ENCODE measurements around the gene LAMC3. TPM values are rescaled to one million over a fixed set of nuclear protein-coding genes. Genes with fewer than 3 reads are reported as not detected.

LAMC3 gene
- total and polyA plus RNA-seq, 9 of the 15 experiments (the other 6 are each of a cell fraction or from before 2014, with no cell fraction given): 0.10 TPM; not detected in 8

DNA sequence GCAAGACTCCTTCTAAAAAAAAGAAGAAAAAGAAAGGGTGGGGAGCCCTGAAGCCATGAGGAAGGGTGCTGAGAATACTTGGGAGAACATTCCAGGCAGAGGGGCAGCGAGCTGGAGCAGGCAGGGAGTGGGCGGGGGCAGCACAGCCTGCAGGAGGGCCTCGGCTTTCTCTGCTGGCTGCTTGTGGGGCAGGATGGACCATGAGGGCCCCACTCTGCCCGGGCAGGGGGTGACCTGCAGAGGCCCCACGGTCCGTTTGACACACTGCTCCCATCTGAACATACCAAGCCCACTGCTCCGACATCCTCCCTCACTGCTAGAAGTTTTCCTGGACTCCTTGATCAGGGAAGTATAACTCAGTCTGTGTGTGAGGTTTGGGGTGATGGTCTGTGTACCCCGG, 104.7 kb downstream of the LAMC3 start:
- H3K4me3 ChIP-seq: no peak overlapping the region
- H3K36me3 ChIP-seq (ENCODE audit: control insufficient read depth, insufficient read depth, low read length): no peaks in the 10 kb centered on the region
- H3K9me1 ChIP-seq (ENCODE audit: control insufficient read depth, insufficient read depth, low read length): peaks cover 6% of the 10 kb centered on the region
- H3K27ac ChIP-seq (ENCODE audit: extremely low read depth, low read depth, low read length): no peak overlapping the region
- no peak overlapping the region for H2AFZ ChIP-seq (ENCODE audit: low read depth, low read length)
- H3K4me1 ChIP-seq (replicated peaks in 1 of 2; ENCODE audit: control insufficient read depth in 2 of 2, insufficient read depth in 2 of 2, low read length in 2 of 2): peaks cover 0 to 15% of the 10 kb centered on the region in 2 experiments; a peak in 2 of 5 replicates
- FAIRE-seq (no peak), DNase-seq (ENCODE audit: extremely low read depth in 1 of 4, low spot score in 3 of 4) (peak in 3 of 4 experiments; percentile 66 to 74 (median 72)), ATAC-seq (peak; percentile 24)
- ChIA-PET POLR2A (interaction anchor here (1.0 to 99.3 kb wide), 5 partner anchors 17 to 51 kb away, joined by 3 to 3336 read pairs (median 6); partner anchors contain the start of genes AIF1L and NUP214), CTCF (ENCODE audit: low intra/inter-chr PET ratio) (no interaction called here)
- peak overlapping the region in 1 of 2 experiments; percentile 11; a peak in 1 of 4 replicates for H3K9ac ChIP-seq (ENCODE audit: insufficient read depth in 1 of 2, low read depth in 2 of 2, low read length in 2 of 2)
- no peaks in the 10 kb centered on the region for H3K79me2 ChIP-seq (ENCODE audit: control insufficient read depth, insufficient read depth, low read length)
- intact Hi-C loops (cut with micrococcal nuclease) (loop anchor here (5.0 kb wide), 1 partner anchor 164 kb away; the partner anchor contains the start of gene FAM78A), in situ Hi-C loops (cut with MboI) (no loop called here)
- TF ChIP-seq RHOXF2B (CRISPR knock-in tag; conservative IDR thresholded peaks at IDR 0.05) (no peak), GABPB2 (CRISPR knock-in tag; conservative IDR thresholded peaks at IDR 0.05) (no peak), HDGF (IDR thresholded peaks at IDR 0.05) (no peak), ARID1B (IDR thresholded peaks at IDR 0.05) (no peak), SIN3B (IDR thresholded peaks at IDR 0.05; ENCODE audit: low read depth) (no peak), NFATC3 (IDR thresholded peaks at IDR 0.05) (no peak), EP300 (IDR thresholded peaks at IDR 0.05; ENCODE audit: low read length) (no peak), TARDBP (IDR thresholded peaks at IDR 0.05) (no peak), ZNF586 (CRISPR knock-in tag; conservative IDR thresholded peaks at IDR 0.05) (no peak), EWSR1 (IDR thresholded peaks at IDR 0.05; ENCODE audit: borderline replicate concordance, low read depth, partially characterized antibody) (no peak), KLF10 (CRISPR knock-in tag; IDR thresholded peaks at IDR 0.05) (no peak)
- TF ChIP-seq, protein P1, sequence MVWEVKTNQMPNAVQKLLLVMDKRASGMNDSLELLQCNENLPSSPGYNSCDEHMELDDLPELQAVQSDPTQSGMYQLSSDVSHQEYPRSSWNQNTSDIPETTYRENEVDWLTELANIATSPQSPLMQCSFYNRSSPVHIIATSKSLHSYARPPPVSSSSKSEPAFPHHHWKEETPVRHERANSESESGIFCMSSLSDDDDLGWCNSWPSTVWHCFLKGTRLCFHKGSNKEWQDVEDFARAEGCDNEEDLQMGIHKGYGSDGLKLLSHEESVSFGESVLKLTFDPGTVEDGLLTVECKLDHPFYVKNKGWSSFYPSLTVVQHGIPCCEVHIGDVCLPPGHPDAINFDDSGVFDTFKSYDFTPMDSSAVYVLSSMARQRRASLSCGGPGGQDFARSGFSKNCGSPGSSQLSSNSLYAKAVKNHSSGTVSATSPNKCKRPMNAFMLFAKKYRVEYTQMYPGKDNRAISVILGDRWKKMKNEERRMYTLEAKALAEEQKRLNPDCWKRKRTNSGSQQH (CRISPR knock-in tag; IDR thresholded peaks at IDR 0.05): no peak
- TF ChIP-seq, protein P2, sequence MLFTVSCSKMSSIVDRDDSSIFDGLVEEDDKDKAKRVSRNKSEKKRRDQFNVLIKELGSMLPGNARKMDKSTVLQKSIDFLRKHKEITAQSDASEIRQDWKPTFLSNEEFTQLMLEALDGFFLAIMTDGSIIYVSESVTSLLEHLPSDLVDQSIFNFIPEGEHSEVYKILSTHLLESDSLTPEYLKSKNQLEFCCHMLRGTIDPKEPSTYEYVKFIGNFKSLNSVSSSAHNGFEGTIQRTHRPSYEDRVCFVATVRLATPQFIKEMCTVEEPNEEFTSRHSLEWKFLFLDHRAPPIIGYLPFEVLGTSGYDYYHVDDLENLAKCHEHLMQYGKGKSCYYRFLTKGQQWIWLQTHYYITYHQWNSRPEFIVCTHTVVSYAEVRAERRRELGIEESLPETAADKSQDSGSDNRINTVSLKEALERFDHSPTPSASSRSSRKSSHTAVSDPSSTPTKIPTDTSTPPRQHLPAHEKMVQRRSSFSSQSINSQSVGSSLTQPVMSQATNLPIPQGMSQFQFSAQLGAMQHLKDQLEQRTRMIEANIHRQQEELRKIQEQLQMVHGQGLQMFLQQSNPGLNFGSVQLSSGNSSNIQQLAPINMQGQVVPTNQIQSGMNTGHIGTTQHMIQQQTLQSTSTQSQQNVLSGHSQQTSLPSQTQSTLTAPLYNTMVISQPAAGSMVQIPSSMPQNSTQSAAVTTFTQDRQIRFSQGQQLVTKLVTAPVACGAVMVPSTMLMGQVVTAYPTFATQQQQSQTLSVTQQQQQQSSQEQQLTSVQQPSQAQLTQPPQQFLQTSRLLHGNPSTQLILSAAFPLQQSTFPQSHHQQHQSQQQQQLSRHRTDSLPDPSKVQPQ (CRISPR knock-in tag; IDR thresholded peaks at IDR 0.05; ENCODE audit: borderline replicate concordance): no peak
- TF ChIP-seq, protein P3, sequence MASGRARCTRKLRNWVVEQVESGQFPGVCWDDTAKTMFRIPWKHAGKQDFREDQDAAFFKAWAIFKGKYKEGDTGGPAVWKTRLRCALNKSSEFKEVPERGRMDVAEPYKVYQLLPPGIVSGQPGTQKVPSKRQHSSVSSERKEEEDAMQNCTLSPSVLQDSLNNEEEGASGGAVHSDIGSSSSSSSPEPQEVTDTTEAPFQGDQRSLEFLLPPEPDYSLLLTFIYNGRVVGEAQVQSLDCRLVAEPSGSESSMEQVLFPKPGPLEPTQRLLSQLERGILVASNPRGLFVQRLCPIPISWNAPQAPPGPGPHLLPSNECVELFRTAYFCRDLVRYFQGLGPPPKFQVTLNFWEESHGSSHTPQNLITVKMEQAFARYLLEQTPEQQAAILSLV (tag; IDR thresholded peaks at IDR 0.05): no peak
- BruUV-seq (replicated peaks): no TSS peak
- H3K4me2 ChIP-seq (ENCODE audit: insufficient read depth, low read length): no peak overlapping the region
- WGBS (ENCODE audit: insufficient coverage, low coverage, missing lambda C conversion rate): 4% methylated on average over 8 of the region's 8 CpGs
- H4K20me1 ChIP-seq (replicated peaks; ENCODE audit: control insufficient read depth, insufficient read depth, low read length): peaks cover 32% of the 10 kb centered on the region
- H3K27me3 ChIP-seq (ENCODE audit: control insufficient read depth in 2 of 2, insufficient read depth in 2 of 2, low read length in 2 of 2): peaks cover 86 to 98% of the 10 kb centered on the region in 2 experiments
- H3K9me3 ChIP-seq (replicated peaks; ENCODE audit: control insufficient read depth, insufficient read depth, low read depth, low read length): no peaks in the 10 kb centered on the region

Measured in K562 (cell line).